ENCODE measurements around the gene NT5C1B. TPM values are rescaled to one million over a fixed set of nuclear protein-coding genes. Genes with fewer than 3 reads are reported as not detected.

NT5C1B gene
- total and polyA plus RNA-seq, 2 experiments from 2014 or later, result not detected

- no peak for TF ChIP-seq ZNF462 (CRISPR knock-in tag; IDR thresholded peaks at IDR 0.05)
- TF ChIP-seq POLR2AphosphoS5 (IDR thresholded peaks at IDR 0.05; ENCODE audit: low read depth), result no peak
- TF ChIP-seq NANOG (IDR thresholded peaks at IDR 0.05; ENCODE audit: borderline replicate concordance), result no peak
- no peak for TF ChIP-seq EZH2 (IDR thresholded peaks at IDR 0.05; ENCODE audit: low read depth, unreplicated experiment)
These were observed 62.9 kb downstream of the NT5C1B start (continued) for GRCh38 chr2:18526429-18526828.

- H3K79me2 ChIP-seq (replicated peaks; ENCODE audit: insufficient read depth), result no peaks in the 10 kb centered on the region
- ATAC-seq (no peak), DNase-seq (ENCODE audit: low spot score) (no peak)
- H3K4me3 ChIP-seq, result no peak overlapping the region
- H3K9me2 ChIP-seq (ENCODE audit: insufficient read depth), result no peaks in the 10 kb centered on the region
- Mint-ChIP-seq H3K4me1 (peaks cover 5% of the 10 kb centered on the region; the same call in 2 of the 3 replicates), H3K27me3 (ENCODE audit: insufficient read depth, low read depth, poor library complexity) (no peaks in the 10 kb centered on the region), H3K9me3 (no peaks in the 10 kb centered on the region), H3K36me3 (ENCODE audit: low read depth) (no peaks in the 10 kb centered on the region), H3K4me3 (no peak overlapping the region), H3K27ac (no peak overlapping the region)
- peak overlapping the region; percentile 85; the same call in 1 of the 2 replicates for H2AFZ ChIP-seq
- TF ChIP-seq POLR2AphosphoS5 (IDR thresholded peaks at IDR 0.05; ENCODE audit: low read depth), result no peak
- no peak for TF ChIP-seq JUNB (IDR thresholded peaks at IDR 0.05; ENCODE audit: unreplicated experiment)
- H4K20me1 ChIP-seq (replicated peaks; ENCODE audit: insufficient read depth), result no peaks in the 10 kb centered on the region
- no peaks in the 10 kb centered on the region for H3K36me3 ChIP-seq (ENCODE audit: insufficient read depth)
- H3K27me3 ChIP-seq (ENCODE audit: insufficient read depth), result no peaks in the 10 kb centered on the region
- no peak overlapping the region for H3K4me2 ChIP-seq
- no peaks in the 10 kb centered on the region for H3K4me1 ChIP-seq (ENCODE audit: insufficient read depth)
- no peaks in the 10 kb centered on the region for H3F3A ChIP-seq (replicated peaks; ENCODE audit: low read depth)
- H3K27ac ChIP-seq (ENCODE audit: low read depth), result no peak overlapping the region
These were observed 63.5 kb downstream of the NT5C1B start for GRCh38 chr2:18525852-18526251.
